Measurements from ENCODE around the gene PDP2. TPM values are rescaled to one million over a fixed set of nuclear protein-coding genes. Genes with fewer than 3 reads are reported as not detected.

Gene PDP2
- total and polyA plus RNA-seq, 2 of the 4 experiments (the other 2 are of a cell fraction), result 5.3 to 16.8 TPM

DNA sequence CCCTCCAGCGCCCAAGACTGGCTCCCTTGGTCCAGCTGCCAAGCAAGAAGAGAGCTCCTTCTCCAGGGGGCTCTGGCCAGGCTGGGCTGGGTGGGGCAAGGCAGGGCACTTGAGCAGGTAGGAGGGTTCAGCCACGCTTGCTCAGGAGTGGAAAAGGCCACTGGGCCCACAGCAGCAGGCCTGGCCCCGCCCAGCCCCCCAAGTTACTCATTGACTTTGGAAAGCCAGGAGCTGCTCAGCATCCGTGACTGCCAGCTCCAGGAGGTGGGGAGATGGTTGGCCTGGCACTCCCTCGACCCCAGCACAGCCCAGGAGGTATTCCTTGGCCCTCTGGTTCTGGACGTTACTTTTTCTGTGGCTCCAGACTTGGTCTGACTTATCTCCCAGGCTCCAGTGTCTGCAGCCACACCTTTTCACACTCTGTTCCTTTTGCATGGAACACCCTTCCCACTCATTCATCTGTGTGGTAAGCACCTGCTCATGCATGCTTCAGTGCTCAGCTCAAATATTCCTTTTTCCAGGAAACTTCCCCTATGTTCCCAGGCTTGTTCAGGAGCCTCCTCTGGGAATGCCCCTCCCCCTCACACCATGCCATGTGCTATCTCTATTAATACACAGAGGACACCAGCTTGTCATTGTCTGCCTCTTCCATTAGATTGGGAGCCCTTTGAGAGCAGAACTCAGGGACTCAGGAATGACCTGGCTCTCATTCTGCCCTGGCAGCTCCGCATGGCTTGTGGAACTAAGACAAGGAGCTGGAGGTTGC is 38.7 kb downstream of the PDP2 start, which contains the start of gene CDH16:
Gene CDH16 (minus strand): TSS at position 83 of the 766 bp plus-strand sequence. CDS start 820 bp downstream, outside the sequence.
- Histone ChIP-seq H3K4ac (ENCODE audit: low read depth, low read length) (no peak within 1 kb of the TSS), H3K56ac (ENCODE audit: extremely low read depth, insufficient read depth, low read length) (no peak within 1 kb of the TSS), H2AK9ac (replicated peaks; ENCODE audit: low read depth, low read length, poor library complexity) (peak within 1 kb of the TSS; percentile 82), H2BK20ac (ENCODE audit: low read depth, low read length) (no peak within 1 kb of the TSS), H3K9me3 (ENCODE audit: control insufficient read depth, insufficient read depth, low read length) (no peaks in the 10 kb centered on the region), H3K27ac (ENCODE audit: insufficient read depth, low read length) (no peak within 1 kb of the TSS), H2AK5ac (ENCODE audit: low read depth, low read length) (peak within 1 kb of the TSS; percentile 7; the same call in 1 of the 2 replicates), H4K8ac (ENCODE audit: low read depth in 2 of 2, low read length in 2 of 2) (no peak within 1 kb of the TSS), H3K36me3 (ENCODE audit: control insufficient read depth, insufficient read depth, low read length) (no peaks in the 10 kb centered on the region), H3K9ac (ENCODE audit: low read depth, low read length) (no peak within 1 kb of the TSS), H2BK120ac (ENCODE audit: low read depth, low read length) (no peak within 1 kb of the TSS), H3K18ac (ENCODE audit: low read depth, low read length) (no peak within 1 kb of the TSS), H4K5ac (ENCODE audit: low read depth, low read length) (no peak within 1 kb of the TSS), H3K4me1 (ENCODE audit: control insufficient read depth, insufficient read depth, low read length) (peaks cover 3% of the 10 kb centered on the region), H3K4me2 (ENCODE audit: low read depth, low read length) (no peak within 1 kb of the TSS), H4K20me1 (ENCODE audit: insufficient read depth, low read length) (no peaks in the 10 kb centered on the region), H3K9me1 (ENCODE audit: insufficient read depth, low read length) (no peaks in the 10 kb centered on the region), H2AFZ (replicated peaks; ENCODE audit: low read length, poor library complexity) (no peak within 1 kb of the TSS), H4K91ac (ENCODE audit: insufficient read depth, low read depth, low read length) (no peak within 1 kb of the TSS), H3K79me1 (ENCODE audit: low read depth in 1 of 2, low read length in 2 of 2) (no peaks in the 10 kb centered on the region), H3K27me3 (ENCODE audit: control insufficient read depth, insufficient read depth, low read length) (peaks cover 43% of the 10 kb centered on the region), H3K23ac (ENCODE audit: low read depth, low read length) (no peak within 1 kb of the TSS), H2BK5ac (ENCODE audit: low read depth, low read length, poor library complexity, severe bottlenecking) (no peak within 1 kb of the TSS), H3K14ac (replicated peaks; ENCODE audit: low read depth, low read length) (no peak within 1 kb of the TSS), H2BK15ac (ENCODE audit: low read depth, low read length) (no peak within 1 kb of the TSS), H3K4me3 (ENCODE audit: insufficient read depth, low read depth, low read length) (no peak within 1 kb of the TSS)
- BruUV-seq (replicated peaks), result no TSS peak
- in situ Hi-C loops (cut with MboI; ENCODE audit: low sequenced_read_pairs), result no loop called here
- ChIA-PET CTCF (interaction anchor here (1.4 kb wide), 2 partner anchors 9 to 10 kb away, joined by 3 to 4 read pairs; no protein-coding TSS in a partner anchor), POLR2A (ENCODE audit: unreplicated experiment) (no interaction called here)
- TF ChIP-seq MAFK (IDR thresholded peaks at IDR 0.05; ENCODE audit: low read depth, low read length) (no peak), RFX5 (IDR thresholded peaks at IDR 0.05; ENCODE audit: low read depth, low read length) (no peak), FOS (IDR thresholded peaks at IDR 0.05; ENCODE audit: low read depth, low read length) (no peak), MXI1 (IDR thresholded peaks at IDR 0.05; ENCODE audit: borderline replicate concordance, low read depth, low read length) (no peak), RCOR1 (IDR thresholded peaks at IDR 0.05; ENCODE audit: insufficient replicate concordance, low read length) (no peak), USF2 (IDR thresholded peaks at IDR 0.05; ENCODE audit: low read depth, low read length) (no peak), CHD1 (IDR thresholded peaks at IDR 0.05; ENCODE audit: low read depth, low read length) (no peak), MAZ (IDR thresholded peaks at IDR 0.05; ENCODE audit: borderline replicate concordance, low read depth, low read length) (no peak), CTCF (conservative IDR thresholded peaks at IDR 0.05; ENCODE audit: low read depth, low read length) (no peak), CEBPB (IDR thresholded peaks at IDR 0.05; ENCODE audit: low read depth, low read length) (no peak), SMC3 (IDR thresholded peaks at IDR 0.05; ENCODE audit: low read depth, low read length) (no peak), NFE2L2 (IDR thresholded peaks at IDR 0.05; ENCODE audit: low read depth, low read length) (no peak), BHLHE40 (IDR thresholded peaks at IDR 0.05; ENCODE audit: low read depth, low read length) (no peak), ELK1 (IDR thresholded peaks at IDR 0.05; ENCODE audit: borderline replicate concordance, low read depth, low read length) (no peak), RAD21 (IDR thresholded peaks at IDR 0.05; ENCODE audit: low read length) (no peak), POLR2A (IDR thresholded peaks at IDR 0.05; ENCODE audit: low read depth, low read length) (no peak)
- dilution Hi-C loops (cut with HindIII; ENCODE audit: low sequenced_read_pairs, unreplicated experiment), result no loop called here
- no CpG with 5 or more reads among the region's 7 CpGs for WGBS, 2 experiments (ENCODE audit: extremely low coverage in 2 of 2, insufficient read length in 1 of 2)
- intact Hi-C loops (cut with micrococcal nuclease), result no loop called here
- no peak for DNase-seq
- ATAC-seq (ENCODE audit: low read depth), result no peak
